Embryonic facial prominence (tissue), 1 donor: ENCODE measurements around the gene ATP6V0D1.

Source experiments
- DNase-seq: peaks from one replicate; pipeline ENCODE4 v3.0.0-alpha.2; 2016; ENCODE audit errors: extremely low spot score

The ATP6V0D1 gene

DNA sequence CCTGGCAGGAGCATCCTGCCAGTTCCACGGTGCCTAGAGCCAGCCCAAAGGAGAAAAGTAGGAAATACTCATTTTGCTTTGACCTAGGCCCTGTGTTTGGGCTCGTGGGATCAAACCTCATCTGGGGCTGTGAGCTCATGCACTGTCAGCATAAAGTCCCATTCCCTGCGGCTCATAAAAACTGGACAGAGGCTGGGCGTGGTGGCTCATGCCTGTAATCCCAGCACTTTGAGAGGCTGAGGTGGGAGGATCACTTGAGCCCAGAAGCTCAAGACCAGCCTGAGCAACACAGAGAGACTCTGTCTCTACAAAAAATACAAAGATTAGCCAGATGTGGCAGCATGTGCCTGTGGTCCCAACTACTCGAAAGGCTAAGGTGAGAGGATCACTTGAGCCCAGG lies 17.9 kb downstream of the ATP6V0D1 start:
- DNase-seq: no peak

DNA sequence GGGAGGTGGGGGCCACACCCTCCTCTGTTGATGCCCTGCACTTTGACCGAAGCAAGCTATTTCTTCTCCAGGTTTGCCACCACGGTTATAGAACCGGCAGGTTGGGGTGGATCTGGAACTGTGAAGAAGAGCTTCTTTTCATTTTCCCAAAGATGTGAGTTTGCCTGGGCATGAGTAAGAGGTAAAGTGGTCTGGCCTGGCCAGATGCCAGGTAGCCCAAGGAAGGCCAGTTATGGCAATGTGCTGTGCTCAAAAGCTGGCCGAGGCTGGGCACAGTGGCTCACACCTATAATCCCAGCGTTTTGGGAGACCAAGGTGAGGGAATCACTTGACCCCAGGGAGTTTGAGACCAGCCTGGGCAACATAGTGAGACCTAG lies 18.7 kb downstream of the ATP6V0D1 start:
- DNase-seq: no peak

DNA sequence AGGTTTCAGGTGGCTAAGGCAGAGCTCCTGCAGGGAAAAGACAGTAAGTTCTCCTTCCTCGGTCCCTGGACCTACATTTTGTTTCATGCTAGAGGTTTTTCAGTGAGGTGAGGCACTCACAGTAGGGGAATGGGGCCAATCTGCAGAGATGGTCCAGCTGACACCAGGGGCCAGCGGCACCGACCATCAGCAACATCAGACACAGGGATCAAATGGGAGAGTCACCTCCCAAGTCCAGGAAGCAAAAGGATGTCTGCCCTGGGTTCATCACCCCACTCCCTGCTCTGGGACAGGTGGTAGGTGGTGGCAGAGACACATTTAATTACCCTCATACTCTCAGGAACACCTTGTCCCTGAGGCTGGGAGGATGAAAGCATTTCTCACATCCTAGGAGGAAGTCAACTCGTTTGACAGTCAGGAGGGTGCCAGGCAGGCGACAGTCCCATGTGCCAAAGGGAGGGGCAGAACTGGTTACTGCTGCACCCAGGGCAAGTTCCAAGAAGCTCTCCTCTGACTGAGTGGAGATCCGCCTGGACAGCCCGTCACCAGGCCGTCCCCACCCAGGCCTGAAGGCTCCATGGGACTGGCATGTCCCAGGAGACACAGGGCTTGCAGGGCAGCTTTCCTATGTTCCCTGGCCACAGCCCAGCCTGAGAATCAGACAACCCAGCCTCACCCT lies 19.2 kb downstream of the ATP6V0D1 start:
- DNase-seq: no peak

DNA sequence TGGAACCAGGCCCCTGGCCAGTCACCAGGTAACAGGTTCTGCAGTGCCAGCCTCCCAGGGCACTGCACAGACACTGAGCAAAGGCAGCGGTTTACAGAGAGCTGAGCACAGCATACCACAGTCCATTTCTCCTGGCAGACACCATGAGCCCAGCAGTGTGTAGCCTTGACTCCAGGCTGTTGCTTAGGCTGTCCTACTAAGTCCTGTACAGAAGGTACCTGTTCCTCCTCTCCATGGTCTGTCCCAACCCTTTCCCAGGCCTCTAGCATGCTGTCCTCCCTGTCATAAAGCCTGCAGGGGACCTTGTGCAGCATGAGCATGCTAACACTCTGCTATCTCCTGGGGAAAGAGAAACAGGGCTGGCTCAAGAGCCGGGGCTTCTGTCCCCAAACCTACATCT lies 20.0 kb downstream of the ATP6V0D1 start:
- DNase-seq: no peak

DNA sequence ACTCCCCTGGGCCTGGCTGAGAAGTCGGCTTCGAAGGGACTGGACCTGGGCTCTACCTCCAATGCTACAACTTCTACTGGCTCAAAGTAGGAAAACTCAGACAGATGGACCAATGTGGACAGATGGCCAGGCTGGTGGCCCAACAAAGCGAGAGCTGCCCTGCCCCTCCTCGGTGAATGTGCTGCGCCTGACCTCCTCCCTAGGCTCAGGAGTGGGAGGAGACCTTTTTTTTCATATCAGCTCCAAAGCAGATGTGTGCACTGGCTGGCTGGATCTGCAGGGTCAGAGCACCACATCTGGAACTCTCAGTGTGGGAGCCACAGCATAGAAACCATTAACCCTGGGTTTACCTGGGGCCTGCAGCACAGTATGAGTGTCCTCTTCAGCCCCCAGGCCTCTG lies 20.8 kb downstream of the ATP6V0D1 start:
- DNase-seq: no peak

DNA sequence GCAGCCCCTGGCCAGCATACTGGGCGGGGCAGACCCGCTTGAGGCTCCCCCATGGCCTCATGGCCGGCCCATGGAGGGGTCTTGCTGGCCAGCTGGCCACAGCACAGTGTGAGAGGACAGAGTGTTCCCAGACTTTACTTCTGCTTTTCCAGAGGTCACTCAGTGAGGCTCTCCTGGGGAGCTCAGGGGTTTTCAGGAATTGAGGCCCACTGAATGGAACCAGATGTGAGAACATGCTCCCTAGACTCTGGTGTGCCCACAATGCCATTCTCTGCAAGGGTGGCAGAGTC lies 21.2 kb downstream of the ATP6V0D1 start:
- DNase-seq: no peak

DNA sequence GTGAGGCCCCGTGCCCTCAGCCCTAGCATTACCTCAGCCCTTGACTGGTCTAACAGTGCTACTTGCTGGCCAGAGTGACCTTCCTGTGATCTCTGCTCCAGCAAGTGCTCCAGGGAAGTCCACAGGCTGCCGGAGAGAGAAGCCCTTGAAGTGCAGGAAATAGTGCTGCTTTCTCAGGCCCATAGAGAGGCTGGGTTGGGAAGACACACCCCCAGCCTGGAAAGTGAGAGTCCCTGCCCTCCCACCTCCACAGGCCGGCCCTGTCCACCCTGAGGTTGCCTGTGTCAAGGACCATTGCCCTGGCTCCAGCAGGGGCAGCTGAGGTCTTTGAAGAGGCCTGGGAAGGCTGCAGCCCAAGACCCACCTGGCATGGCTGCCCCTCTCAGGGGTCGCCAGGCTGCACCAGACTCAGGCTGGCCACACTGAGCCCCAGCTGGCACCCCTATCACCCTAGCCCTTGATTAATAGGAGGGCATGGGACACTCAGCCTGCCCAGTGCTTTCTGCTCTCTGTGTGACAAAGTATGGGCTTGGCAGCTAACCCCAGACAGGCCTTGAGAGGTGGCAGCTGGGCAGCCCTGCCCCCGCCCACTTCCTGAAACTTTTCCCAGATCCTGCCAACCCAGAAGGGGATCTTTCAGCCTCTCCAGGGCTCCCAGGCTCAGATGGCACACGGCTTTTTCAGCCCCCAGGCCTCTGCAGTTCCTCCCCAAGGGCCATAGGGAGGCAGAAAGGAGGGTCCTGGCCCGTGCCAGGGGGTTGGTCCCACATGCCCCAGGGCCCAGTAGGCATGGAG lies 21.7 kb downstream of the ATP6V0D1 start:
- no peak for DNase-seq

DNA sequence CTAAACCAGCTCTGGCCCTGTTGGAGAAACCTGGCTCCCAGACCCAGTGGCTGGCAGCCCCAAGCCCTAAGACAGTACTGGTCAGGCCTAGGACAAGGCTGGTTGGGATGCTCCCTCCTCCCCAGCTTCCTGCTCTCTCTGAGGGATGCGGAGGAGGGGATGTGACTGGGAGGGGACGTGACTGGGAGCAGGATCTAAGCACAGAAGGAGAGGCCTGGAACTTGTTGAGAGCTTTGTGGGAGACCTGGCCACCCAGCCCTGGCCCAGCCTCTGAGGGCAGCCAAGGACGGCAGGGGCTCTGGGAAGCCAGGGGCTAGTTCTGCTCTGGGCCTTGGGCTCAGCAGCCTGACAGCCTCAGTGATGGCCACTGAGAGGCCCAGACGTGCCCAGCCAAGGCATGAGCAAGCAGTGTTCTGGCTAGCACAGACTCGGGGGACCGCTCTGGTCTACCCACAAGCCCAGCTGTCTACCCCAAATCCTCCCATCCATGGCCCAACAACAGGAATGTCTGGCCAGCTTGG lies 22.8 kb downstream of the ATP6V0D1 start:
- DNase-seq: no peak

DNA sequence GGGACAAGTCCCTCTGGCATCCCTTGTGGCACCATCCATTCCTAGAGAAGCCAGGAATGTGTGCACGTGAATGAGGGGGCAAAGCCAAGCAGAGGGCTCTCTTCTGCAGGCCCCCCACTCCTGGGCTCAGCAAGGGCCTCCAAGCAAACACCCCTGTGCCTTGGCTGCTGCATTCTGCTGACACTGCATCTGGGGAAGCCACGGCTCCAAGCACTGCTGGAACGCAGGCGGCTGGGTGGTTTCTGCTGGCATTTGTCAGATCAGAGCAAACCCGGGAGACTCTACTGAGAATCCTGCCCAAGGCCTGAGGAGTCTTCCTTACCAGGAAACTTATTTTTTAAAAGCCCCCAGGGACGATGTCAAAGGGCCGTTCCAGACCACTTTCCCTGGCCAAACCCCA lies 23.3 kb downstream of the ATP6V0D1 start:
- DNase-seq: no peak

DNA sequence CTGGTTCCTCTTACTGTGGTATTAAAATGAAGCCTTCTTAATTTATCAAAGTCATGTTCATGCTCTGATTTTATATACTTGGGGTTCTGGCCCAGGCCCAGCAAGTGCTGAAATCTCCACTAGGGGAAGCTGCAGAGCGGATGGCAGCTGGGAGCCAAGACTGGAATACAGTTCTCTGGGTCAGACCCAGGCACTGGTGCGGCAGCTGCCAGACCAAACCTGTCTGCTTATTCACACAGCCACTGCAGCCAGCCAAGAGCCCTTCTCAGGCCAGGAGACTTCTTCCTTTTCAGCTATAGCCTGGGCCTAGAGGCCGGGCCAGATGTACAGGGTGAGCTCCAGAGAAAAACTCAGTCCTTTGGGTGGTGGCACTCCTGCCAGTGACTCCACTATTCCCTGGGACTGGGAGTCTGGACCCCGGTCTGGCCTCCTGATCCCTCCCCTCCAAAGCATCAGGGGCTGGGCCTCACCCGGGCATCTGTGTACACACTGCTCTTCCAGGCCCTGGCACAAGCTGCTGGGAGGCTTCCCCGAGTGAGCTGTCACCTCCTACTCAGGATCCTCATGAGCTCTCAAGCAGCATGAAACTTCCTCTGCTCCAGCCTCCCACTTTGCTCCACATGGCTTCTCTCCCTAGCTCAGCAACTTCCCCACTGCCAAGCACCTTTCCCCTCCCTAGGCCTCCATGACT lies 24.4 kb downstream of the ATP6V0D1 start:
- DNase-seq: no peak

DNA sequence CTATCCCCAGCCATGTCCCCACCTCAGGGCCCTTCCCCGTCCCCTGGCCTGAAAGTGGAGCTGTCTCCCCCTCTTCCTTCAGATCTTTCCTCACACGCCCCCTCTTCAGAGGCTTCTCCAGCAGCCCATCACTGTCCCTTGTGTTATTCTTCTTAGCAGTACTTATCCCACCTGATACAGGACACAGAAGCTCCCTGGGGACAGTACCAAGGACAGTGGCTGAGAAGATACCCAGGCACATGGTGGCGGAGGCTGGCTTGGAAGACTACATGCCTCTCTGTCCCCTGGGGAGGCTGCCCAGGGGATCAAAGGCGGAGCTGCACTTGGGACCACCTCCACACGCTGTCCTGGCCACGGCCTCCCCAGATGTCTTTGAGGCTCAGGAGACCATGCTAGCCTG lies 26.1 kb downstream of the ATP6V0D1 start:
- no peak for DNase-seq

DNA sequence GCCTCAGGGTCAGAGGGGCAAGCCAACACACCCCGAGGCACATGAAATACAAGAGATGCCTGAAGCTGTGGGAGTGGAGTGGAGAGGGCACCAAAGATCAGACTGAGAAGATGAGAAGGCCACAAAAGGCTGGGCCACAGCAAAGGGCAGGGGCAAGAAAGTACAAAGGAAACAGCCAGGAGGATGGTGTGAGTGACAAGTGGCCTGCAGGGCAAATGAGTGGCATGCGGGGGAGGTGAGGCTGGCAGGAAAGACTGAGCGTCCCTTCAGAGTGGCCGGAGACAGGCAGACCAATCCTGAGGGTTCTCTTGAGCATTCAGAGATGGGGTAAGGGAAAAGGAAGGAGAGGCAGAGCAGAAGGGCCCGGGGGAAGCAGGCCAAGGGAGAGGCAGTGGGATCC lies 26.9 kb downstream of the ATP6V0D1 start:
- DNase-seq: no peak

DNA sequence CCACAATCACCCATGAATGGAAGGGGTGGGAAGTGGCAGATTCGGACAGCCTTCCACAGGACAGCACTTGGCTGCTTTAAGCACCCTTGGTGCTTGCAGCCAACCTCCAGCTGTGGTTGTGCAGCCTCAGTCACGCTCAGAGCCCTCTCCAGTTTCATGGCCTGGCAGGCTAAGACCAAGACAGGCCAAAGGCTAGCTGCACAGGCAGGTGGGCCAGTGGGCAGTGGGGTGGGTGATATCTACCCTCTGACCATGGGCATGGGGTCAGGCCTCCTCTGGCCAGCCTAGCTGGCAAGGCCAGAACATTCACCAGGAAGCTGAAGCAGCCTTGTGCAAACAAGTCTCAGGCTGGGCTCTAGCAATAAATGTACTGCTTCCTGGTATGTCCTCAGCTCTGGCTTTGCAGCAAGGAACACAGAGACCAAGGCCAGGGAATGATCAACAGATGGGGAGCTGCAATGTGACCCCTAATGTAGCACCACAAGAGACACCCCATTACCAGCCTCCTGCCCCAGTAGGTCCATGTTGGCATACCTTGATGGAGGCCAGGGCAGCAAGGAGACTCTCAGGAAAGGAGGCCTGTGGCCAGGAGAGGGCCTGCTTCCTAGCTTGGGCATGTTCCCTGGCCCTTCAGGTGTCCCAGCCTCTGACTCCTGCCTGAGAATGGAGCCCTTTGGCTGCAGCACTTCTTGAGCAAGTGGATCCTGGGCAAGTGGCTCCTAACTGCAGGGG lies 29.1 kb downstream of the ATP6V0D1 start:
- no peak for DNase-seq

DNA sequence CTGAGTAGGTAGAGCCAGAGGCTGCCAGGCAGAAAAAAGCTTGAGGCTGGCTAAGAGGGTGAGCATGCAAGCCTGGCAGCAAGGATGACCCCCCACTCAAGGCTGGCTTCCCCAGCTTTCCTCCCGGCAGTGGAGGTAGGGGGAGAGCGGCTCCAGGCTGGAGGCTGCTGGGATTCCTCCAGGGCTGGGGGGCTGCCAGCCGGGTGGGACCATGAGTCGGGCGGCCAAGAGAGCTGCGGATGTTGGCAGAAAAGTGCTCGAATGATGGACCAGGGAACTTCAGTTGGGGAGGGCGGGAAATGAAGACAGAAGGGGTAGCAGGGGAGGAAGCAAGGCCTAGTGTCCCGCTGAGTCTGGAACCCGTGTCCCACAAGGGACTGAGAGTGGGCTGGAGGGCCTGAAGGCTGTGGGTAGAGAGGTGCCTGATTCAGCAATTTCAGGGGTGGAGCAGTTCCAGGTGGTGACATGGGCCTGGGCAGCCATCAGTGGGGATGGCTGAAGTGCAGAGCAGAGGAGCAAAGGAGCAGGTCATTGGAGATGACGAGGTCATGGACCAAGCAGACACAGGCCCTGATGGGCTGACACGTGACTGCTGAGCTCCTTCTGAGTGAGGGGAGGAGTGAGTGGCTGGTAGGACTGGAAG lies 29.8 kb downstream of the ATP6V0D1 start:
- DNase-seq: no peak

DNA sequence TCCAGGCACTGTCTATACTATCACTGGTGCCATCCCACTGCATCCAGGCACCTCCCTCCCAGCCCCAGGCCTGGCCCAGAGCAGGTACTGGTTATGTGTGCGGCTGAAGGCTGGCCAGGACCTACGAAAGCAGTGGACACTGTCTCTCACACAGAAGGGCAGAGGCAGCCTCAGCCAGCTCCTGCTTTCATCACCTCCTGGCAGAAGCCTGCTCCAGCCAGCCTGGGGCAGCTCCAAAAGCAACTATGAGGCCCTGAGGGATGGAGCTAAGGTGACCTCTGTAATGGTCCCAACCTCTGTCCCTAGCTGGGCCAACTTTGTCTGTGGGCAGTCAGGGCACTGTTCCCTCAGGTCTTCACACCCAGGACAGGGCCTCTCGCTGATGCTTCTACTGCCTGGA lies 31.2 kb downstream of the ATP6V0D1 start:
- DNase-seq: no peak

DNA sequence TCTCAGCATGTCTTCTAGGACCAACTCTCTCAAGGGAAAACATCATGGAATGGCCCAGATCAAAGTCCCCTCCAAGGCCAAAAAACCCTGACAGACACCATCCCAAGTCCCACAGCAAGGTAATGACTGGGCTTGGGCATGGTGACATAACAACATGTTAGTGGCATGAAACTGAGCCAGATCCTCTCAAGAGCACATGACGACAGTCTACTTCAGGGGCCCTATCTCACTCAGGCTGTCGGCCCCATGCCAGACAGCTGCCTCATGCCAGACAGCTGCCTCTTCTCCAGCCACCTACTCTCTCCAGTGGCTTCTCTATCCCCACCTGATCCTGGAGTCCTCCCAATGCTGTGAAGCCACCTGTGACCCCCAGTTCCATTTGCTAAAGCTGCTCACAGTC lies 31.6 kb downstream of the ATP6V0D1 start:
- no peak for DNase-seq

DNA sequence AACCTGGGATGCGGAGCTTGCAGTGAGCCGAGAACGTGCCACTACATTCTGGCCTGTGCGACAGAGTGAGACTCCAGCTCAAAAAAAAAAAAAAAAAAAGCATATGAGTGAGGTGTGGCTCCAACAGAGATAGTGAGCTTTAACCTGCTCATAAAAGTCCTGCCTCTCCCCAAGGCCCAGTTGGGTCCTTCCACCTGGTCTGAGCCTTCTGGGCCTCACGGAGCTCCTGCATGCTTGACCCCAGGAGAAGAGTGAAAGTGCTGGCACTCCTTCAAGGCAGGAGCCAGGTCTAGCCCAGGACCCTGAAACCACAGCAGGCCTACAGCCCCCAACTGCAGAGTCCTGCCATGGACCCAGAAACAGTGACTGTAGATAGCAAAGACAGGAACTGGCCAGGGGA lies 32.4 kb downstream of the ATP6V0D1 start:
- DNase-seq: no peak

DNA sequence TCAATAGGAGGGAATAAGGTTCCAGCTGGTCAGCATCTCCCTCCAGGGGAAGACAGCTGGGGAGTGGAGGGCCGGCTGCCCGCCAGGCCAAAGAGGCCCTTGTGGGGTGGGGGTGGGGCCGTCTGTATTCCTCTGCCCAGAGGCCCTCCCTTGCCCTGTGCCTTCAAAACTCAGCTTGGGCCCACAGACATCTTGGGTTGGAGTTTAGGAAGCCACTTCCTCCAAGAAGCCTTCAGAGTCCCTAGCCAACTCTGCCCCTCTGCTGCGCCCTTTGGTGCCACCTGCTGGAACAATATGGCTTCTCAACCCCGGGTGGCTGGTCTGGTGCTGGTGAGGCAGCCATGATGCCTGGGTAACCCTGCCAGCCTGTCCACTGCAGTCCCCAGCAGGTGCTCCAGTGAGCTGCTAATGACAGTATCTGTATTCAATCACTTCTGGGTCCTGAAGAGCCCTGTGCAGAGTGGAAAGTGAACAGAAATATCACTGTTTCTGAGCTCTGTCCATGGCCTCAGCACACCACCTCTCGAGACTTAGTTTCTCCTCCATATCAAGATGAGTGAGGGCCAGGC lies 33.4 kb downstream of the ATP6V0D1 start:
- no peak for DNase-seq

DNA sequence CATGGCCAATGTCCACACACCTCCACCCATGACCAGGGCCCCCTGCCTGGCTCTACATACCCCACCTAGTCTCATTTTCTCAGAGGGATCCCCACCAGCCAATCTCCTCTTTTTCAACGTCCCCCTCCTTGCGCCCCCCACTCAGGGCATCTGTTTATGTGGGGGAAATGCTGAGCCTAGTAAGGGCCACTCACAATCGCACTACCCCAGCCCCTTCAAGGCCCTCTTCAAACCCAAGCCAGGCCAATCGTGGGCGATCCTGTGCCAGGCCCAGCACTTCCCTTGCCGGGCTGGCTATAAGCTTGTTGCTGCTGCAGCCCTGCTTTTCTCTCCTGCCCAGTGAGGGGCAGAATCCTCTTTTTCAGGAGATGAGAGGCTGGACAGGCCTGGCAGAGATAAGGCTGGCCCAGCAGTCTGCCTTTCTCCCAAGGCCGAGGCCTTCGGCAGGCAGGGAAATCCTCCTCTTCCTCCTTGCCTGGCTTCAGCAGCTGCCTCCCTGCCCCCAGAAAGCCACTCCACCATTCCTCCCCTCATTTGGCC lies 33.9 kb downstream of the ATP6V0D1 start:
- DNase-seq: no peak

DNA sequence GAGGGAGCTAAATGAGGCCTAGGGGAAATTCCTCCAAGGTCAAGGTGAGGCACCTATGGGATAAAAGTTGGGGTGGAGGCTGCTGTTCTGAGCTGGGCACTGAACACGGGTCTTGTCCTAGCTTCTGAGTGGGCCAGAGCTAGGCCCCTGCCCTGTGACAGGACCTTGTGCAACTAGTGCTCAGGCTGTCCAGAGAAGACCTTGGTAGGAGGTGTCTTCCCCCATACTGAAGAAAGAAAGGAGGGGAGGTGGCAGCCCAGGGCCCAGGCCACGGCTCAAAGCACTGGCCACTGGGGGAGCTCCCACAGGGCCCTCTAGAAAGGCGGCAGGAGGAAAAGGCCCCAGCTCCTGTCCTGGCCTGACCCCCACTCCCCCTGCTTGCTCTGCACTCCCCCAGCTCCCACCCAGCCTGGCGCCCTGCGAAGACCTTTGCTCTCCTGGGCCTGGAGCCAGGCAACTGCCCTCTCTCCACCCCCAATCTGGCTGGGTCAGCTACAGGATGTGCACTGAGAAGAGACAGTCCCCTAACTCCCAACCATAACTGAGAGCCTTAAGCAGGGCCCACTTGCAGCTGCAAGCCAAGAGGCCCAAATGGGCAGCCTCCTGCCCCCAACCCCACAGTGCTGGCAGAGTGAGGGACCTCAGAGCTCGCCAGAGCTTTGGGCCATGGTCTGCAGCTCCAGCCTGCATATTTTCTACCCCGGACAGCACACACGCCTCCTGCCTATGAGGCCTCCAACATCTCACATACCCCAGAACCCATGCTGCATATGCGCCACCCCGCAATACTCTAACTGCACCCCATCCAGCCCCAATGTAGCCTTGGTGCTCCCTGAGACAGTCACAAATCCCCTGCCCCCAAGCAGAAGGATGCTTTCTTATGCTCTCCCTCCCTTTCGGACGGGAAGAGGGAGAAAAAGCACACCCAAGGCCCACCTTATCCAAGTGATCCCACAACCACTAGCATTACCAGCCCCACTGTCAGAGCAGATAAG lies 34.7 kb downstream of the ATP6V0D1 start:
- DNase-seq: no peak
